ENCODE data around the gene HIC2. TPM values are rescaled to one million over a fixed set of nuclear protein-coding genes. Genes with fewer than 3 reads are reported as not detected.

The HIC2 gene
- total and polyA plus RNA-seq, 10 of the 15 experiments (the other 5 are each of a cell fraction or from before 2014, with no cell fraction given) = 0.11 to 5.0 (median 1.4) TPM

DNA sequence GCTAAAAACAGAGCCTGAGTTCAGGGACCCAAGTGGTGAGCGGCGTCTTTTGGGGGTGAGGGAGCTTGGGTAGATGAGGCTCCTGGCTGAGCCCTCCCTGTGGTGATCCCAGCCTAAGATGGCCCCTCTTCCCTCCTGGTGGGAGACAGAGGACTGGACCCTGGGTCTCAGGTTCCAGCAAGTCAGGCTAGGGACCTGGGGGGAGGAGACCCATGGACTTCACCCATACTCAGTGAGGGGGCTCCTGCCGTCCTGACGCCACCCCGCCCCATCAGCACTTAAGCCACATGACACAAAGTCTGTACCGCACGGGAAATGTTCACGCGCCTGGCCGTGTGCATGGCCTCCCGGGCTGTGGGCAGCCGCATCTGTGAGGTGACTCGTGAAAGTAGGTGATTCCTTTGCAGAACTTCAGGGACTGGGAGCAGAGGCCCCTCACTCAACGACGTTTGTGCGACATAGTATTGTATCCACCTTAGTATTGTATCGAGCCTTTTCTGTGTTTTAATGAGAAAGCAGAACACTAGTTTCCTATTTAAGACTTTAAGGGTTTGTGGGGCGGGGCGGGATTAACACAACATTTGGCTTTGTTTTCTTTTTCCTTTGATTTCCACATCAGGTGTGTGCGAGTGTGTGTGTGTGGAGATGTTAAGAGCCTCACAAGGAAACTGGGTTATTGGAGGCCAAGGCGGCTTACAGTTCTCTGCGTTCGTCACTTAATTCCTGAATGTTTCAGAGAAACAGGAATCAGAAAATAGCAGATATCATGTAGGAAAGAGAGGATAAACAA is 31.7 kb downstream of the HIC2 start:
- no TSS peak for BruUV-seq (replicated peaks)
- ChIA-PET RAD21 (ENCODE audit: unreplicated experiment) (interaction anchor here (0.6 kb wide), 1 partner anchor 1609 kb away, joined by 3 read pairs; no protein-coding TSS in a partner anchor), POLR2A (no interaction called here), CTCF (no interaction called here), SMC1A (ENCODE audit: uncharacterized antibody, unreplicated experiment) (no interaction called here)
- no peaks in the 10 kb centered on the region for H3K4me1 ChIP-seq (ENCODE audit: control insufficient read depth, insufficient read depth, low read length)
- FAIRE-seq = no peak
- H4K20me1 ChIP-seq (ENCODE audit: control insufficient read depth, insufficient read depth) = no peaks in the 10 kb centered on the region
- no peak overlapping the region for H3K27ac ChIP-seq (ENCODE audit: control insufficient read depth, insufficient read depth)
- H3K9ac ChIP-seq (ENCODE audit: control insufficient read depth, insufficient read depth, low read length) = no peak overlapping the region
- no peaks in the 10 kb centered on the region for H3K79me2 ChIP-seq (ENCODE audit: control insufficient read depth, insufficient read depth, low read length)
- H3K36me3 ChIP-seq (ENCODE audit: control insufficient read depth in 2 of 2, insufficient read depth in 2 of 2, low read length in 1 of 2) = peaks cover 0 to 16% of the 10 kb centered on the region in 2 experiments; a peak in 3 of 4 replicates
- intact Hi-C loops (cut with micrococcal nuclease; ENCODE audit: unreplicated experiment) (no loop called here), in situ Hi-C loops (cut with MboI) (no loop called here)
- no peaks in the 10 kb centered on the region for H3K27me3 ChIP-seq (replicated peaks in 1 of 2; ENCODE audit: control insufficient read depth in 2 of 2, insufficient read depth in 2 of 2, low read length in 1 of 2)
- DNase-seq (ENCODE audit: low read depth, low spot score) = no peak
- H2AFZ ChIP-seq (ENCODE audit: control insufficient read depth, low read depth, low read length) = no peak overlapping the region
- H3K4me2 ChIP-seq (ENCODE audit: control insufficient read depth, insufficient read depth) = no peak overlapping the region
- TF ChIP-seq EGR1 (IDR thresholded peaks at IDR 0.05; ENCODE audit: borderline replicate concordance in 1 of 2, low read depth in 2 of 2, low read length in 2 of 2) = no peak
- TF ChIP-seq PAX8 (IDR thresholded peaks at IDR 0.05) = no peak
- TF ChIP-seq YBX1 (IDR thresholded peaks at IDR 0.05) = no peak
- no peak for TF ChIP-seq CBX3 (IDR thresholded peaks at IDR 0.05; ENCODE audit: borderline replicate concordance, low read depth)
- TF ChIP-seq CBFB (IDR thresholded peaks at IDR 0.05; ENCODE audit: low read depth) = no peak
- no peak for TF ChIP-seq MTA2 (IDR thresholded peaks at IDR 0.05; ENCODE audit: low read depth)
- TF ChIP-seq, protein P1, sequence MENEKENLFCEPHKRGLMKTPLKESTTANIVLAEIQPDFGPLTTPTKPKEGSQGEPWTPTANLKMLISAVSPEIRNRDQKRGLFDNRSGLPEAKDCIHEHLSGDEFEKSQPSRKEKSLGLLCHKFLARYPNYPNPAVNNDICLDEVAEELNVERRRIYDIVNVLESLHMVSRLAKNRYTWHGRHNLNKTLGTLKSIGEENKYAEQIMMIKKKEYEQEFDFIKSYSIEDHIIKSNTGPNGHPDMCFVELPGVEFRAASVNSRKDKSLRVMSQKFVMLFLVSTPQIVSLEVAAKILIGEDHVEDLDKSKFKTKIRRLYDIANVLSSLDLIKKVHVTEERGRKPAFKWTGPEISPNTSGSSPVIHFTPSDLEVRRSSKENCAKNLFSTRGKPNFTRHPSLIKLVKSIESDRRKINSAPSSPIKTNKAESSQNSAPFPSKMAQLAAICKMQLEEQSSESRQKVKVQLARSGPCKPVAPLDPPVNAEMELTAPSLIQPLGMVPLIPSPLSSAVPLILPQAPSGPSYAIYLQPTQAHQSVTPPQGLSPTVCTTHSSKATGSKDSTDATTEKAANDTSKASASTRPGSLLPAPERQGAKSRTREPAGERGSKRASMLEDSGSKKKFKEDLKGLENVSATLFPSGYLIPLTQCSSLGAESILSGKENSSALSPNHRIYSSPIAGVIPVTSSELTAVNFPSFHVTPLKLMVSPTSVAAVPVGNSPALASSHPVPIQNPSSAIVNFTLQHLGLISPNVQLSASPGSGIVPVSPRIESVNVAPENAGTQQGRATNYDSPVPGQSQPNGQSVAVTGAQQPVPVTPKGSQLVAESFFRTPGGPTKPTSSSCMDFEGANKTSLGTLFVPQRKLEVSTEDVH (IDR thresholded peaks at IDR 0.05; ENCODE audit: low read depth, partially characterized antibody) = no peak
- TF ChIP-seq, protein P2, sequence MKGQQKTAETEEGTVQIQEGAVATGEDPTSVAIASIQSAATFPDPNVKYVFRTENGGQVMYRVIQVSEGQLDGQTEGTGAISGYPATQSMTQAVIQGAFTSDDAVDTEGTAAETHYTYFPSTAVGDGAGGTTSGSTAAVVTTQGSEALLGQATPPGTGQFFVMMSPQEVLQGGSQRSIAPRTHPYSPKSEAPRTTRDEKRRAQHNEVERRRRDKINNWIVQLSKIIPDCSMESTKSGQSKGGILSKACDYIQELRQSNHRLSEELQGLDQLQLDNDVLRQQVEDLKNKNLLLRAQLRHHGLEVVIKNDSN (IDR thresholded peaks at IDR 0.05; ENCODE audit: borderline replicate concordance, extremely low read length, insufficient read depth, low read depth, low read length) = no peak
- TF ChIP-seq MEF2A (IDR thresholded peaks at IDR 0.05; ENCODE audit: insufficient read depth, low read depth, low read length) = no peak
- TF ChIP-seq GABPA (IDR thresholded peaks at IDR 0.05; ENCODE audit: low read depth) = no peak
- TF ChIP-seq ZBED1 (IDR thresholded peaks at IDR 0.05; ENCODE audit: borderline replicate concordance) = no peak
- TF ChIP-seq YY1 (IDR thresholded peaks at IDR 0.05; ENCODE audit: low read depth, low read length) = no peak
- H3K9me3 ChIP-seq (replicated peaks; ENCODE audit: control insufficient read depth, insufficient read depth, low read length) = no peaks in the 10 kb centered on the region
- ATAC-seq = no peak
- WGBS (ENCODE audit: insufficient coverage, insufficient replicate concordance, low lambda C conversion rate, missing lambda C conversion rate) = 95% methylated on average over 23 of the region's 23 CpGs
- no peak overlapping the region for H3K4me3 ChIP-seq

All from GM12878 (cell line).